ENCODE results near the gene HAND2. TPM values are rescaled to one million over a fixed set of nuclear protein-coding genes. Genes with fewer than 3 reads are reported as not detected.

The HAND2 gene
- total and polyA plus RNA-seq, 2 of the 13 experiments (the other 11 are each of a cell fraction or from before 2014, with no cell fraction given), result not detected

GRCh38 chr4:173565281-173565680, 35.3 kb upstream of the HAND2 start:
- Histone ChIP-seq H3K4me2 (ENCODE audit: low read depth, low read length) (no peak overlapping the region), H3K4me1 (ENCODE audit: insufficient read depth, low read length) (no peaks in the 10 kb centered on the region), H3K9me3 (ENCODE audit: low read length) (no peaks in the 10 kb centered on the region), H3K4me3 (replicated peaks in 1 of 3; ENCODE audit: insufficient read depth in 1 of 3, low read depth in 2 of 3, low read length in 3 of 3) (no peak overlapping the region), H3K79me2 (ENCODE audit: insufficient read depth, low read length) (no peaks in the 10 kb centered on the region), H3K27ac (ENCODE audit: extremely low read length, insufficient read depth, low read length) (no peak overlapping the region), H3K36me3 (replicated peaks in 1 of 2; ENCODE audit: control insufficient read depth in 1 of 2, insufficient read depth in 2 of 2, low read length in 2 of 2) (no peaks in the 10 kb centered on the region), H4K20me1 (ENCODE audit: insufficient read depth, low read length) (no peaks in the 10 kb centered on the region), H3K27me3 (ENCODE audit: control insufficient read depth in 1 of 2, insufficient read depth in 2 of 2, low read length in 2 of 2) (no peaks in the 10 kb centered on the region), H3K9ac (ENCODE audit: insufficient read depth, low read depth, low read length) (no peak overlapping the region), H2AFZ (ENCODE audit: low read length) (no peak overlapping the region)
- no peak for ATAC-seq
- in situ Hi-C loops (cut with HindIII; ENCODE audit: extremely low pct_ligation_motif_present, low pct_unique_long_range_greater_than_20kb), result no loop called here
- intact Hi-C loops (cut with micrococcal nuclease; ENCODE audit: unreplicated experiment), result no loop called here
- ChIA-PET POLR2A (no interaction called here), CTCF (ENCODE audit: low intra/inter-chr PET ratio, low total read pairs) (no interaction called here)
- 0% methylated on average over 1 of the region's 2 CpGs for WGBS (ENCODE audit: low lambda C conversion rate)
- no peak for FAIRE-seq
- BruUV-seq (replicated peaks), result no TSS peak
- TF ChIP-seq ZNF207 (IDR thresholded peaks at IDR 0.05; ENCODE audit: borderline replicate concordance), result no peak
- no peak for TF ChIP-seq ZNF605 (CRISPR knock-in tag; IDR thresholded peaks at IDR 0.05)
- TF ChIP-seq RFXANK (CRISPR knock-in tag; IDR thresholded peaks at IDR 0.05), result no peak
- no peak for TF ChIP-seq ZNF296 (CRISPR knock-in tag; conservative IDR thresholded peaks at IDR 0.05)
- TF ChIP-seq HES4 (CRISPR knock-in tag; IDR thresholded peaks at IDR 0.05; ENCODE audit: borderline replicate concordance), result no peak
- no peak for DNase-seq (ENCODE audit: low spot score)

GRCh38 chr4:173564461-173564860, 34.4 kb upstream of the HAND2 start:
- POLR2A ChIA-PET, result no interaction called here
- no TSS peak for BruUV-seq (replicated peaks)

More at GRCh38 chr4:173564461-173564860, 34.4 kb upstream of the HAND2 start:
- no peak overlapping the region for H3K9ac ChIP-seq (ENCODE audit: insufficient read depth, low read depth, low read length)
- H3K36me3 ChIP-seq (replicated peaks in 1 of 2; ENCODE audit: control insufficient read depth in 1 of 2, insufficient read depth in 2 of 2, low read length in 2 of 2), result no peaks in the 10 kb centered on the region
- H3K79me2 ChIP-seq (ENCODE audit: insufficient read depth, low read length), result no peaks in the 10 kb centered on the region
- DNase-seq (ENCODE audit: low spot score) (no peak), FAIRE-seq (no peak), ATAC-seq (no peak)
- H3K4me1 ChIP-seq (ENCODE audit: insufficient read depth, low read length), result no peaks in the 10 kb centered on the region
- no peak overlapping the region for H3K4me2 ChIP-seq (ENCODE audit: low read depth, low read length)
- in situ Hi-C loops (cut with HindIII; ENCODE audit: extremely low pct_ligation_motif_present, low pct_unique_long_range_greater_than_20kb), result no loop called here
- 20% methylated on average over 2 of the region's 2 CpGs for WGBS (ENCODE audit: low lambda C conversion rate)
- H3K9me3 ChIP-seq (ENCODE audit: low read length), result no peaks in the 10 kb centered on the region
- no peaks in the 10 kb centered on the region for H4K20me1 ChIP-seq (ENCODE audit: insufficient read depth, low read length)
- no peak for TF ChIP-seq ZBTB7B (CRISPR knock-in tag; IDR thresholded peaks at IDR 0.05)
- no peak for TF ChIP-seq ZNF354B (CRISPR knock-in tag; IDR thresholded peaks at IDR 0.05)
- TF ChIP-seq ZFP82 (CRISPR knock-in tag; IDR thresholded peaks at IDR 0.05; ENCODE audit: borderline replicate concordance), result no peak
- TF ChIP-seq ZNF44 (CRISPR knock-in tag; IDR thresholded peaks at IDR 0.05), result no peak
- TF ChIP-seq IRF1 (CRISPR knock-in tag; IDR thresholded peaks at IDR 0.05; ENCODE audit: low read depth), result no peak
- H3K4me3 ChIP-seq (replicated peaks in 1 of 3; ENCODE audit: insufficient read depth in 1 of 3, low read depth in 2 of 3, low read length in 3 of 3), result no peak overlapping the region
- CTCF ChIA-PET (ENCODE audit: low intra/inter-chr PET ratio, low total read pairs), result no interaction called here
- intact Hi-C loops (cut with micrococcal nuclease; ENCODE audit: unreplicated experiment), result no loop called here
- no peaks in the 10 kb centered on the region for H3K27me3 ChIP-seq (ENCODE audit: control insufficient read depth in 1 of 2, insufficient read depth in 2 of 2, low read length in 2 of 2)
- no peak overlapping the region for H2AFZ ChIP-seq (ENCODE audit: low read length)
- no peak overlapping the region for H3K27ac ChIP-seq (ENCODE audit: extremely low read length, insufficient read depth, low read length)
